Measurements from ENCODE around the gene TGFBR3L. TPM values are rescaled to one million over a fixed set of nuclear protein-coding genes. Genes with fewer than 3 reads are reported as not detected.
A peak's percentile ranks its signal among the peaks of the same experiment; 100 is the strongest.

The TGFBR3L gene
- polyA plus RNA-seq, 3 donors = not detected

- peaks cover 5 to 12% of the 10 kb centered on the region in 2 donors for H3K27me3 ChIP-seq (ENCODE audit: control insufficient read depth in 2 of 2, insufficient read depth in 2 of 2, low read length in 2 of 2)
- H3K4me2 ChIP-seq (replicated peaks; ENCODE audit: extremely low read depth, low read length, poor library complexity, severe bottlenecking) = no peak overlapping the region
- H4K20me1 ChIP-seq (ENCODE audit: insufficient read depth, low read length) = peaks cover 81% of the 10 kb centered on the region
- peaks cover 0 to 7% (median 3%) of the 10 kb centered on the region in 7 donors for H3K9me3 Mint-ChIP-seq
- no peak for DNase-seq
- WGBS (ENCODE audit: insufficient coverage) = 95% methylated on average over 47 of the region's 54 CpGs
- peaks cover 0 to 8% of the 10 kb centered on the region in 2 donors for H3K9me3 ChIP-seq (replicated peaks in 1 of 2; ENCODE audit: control insufficient read depth in 1 of 2, insufficient read depth in 1 of 2, low read length in 2 of 2)
- no peak overlapping the region for H2AFZ ChIP-seq (ENCODE audit: insufficient read depth, low read depth, low read length, poor library complexity, severe bottlenecking)
- H3K4me3 ChIP-seq (replicated peaks in 1 of 3; ENCODE audit: low read depth in 2 of 3, low read length in 3 of 3) = no peak overlapping the region
- peaks cover 14 to 20% (median 16%) of the 10 kb centered on the region in 3 donors for H3K27me3 Mint-ChIP-seq (ENCODE audit: low read depth in 3 of 3)
- H3K36me3 ChIP-seq (replicated peaks in 1 of 2; ENCODE audit: control insufficient read depth in 1 of 2, insufficient read depth in 2 of 2, low read length in 2 of 2) = peaks cover 45 to 54% of the 10 kb centered on the region in 2 donors
- no peak overlapping the region for H3K27ac Mint-ChIP-seq
- no peak overlapping the region for H3K27ac ChIP-seq (ENCODE audit: low read depth in 1 of 2, low read length in 2 of 2)
- TF ChIP-seq CTCF (IDR thresholded peaks at IDR 0.05) = no peak
- peaks cover 24% of the 10 kb centered on the region for H3K79me2 ChIP-seq (ENCODE audit: insufficient read depth, low read length)
- intact Hi-C loops (cut with micrococcal nuclease) = no loop called here
- peaks cover 32 to 60% of the 10 kb centered on the region in 2 donors for H3K36me3 Mint-ChIP-seq
- H3K4me3 Mint-ChIP-seq = no peak overlapping the region
- peaks cover 7% of the 10 kb centered on the region for H3K4me1 Mint-ChIP-seq
- peaks cover 0 to 2% of the 10 kb centered on the region in 2 donors for H3K4me1 ChIP-seq (ENCODE audit: control insufficient read depth in 1 of 2, insufficient read depth in 2 of 2, low read length in 2 of 2)
- no peak overlapping the region for H3K9ac ChIP-seq (ENCODE audit: insufficient read depth, low read length, poor library complexity, severe bottlenecking)
Observed at GRCh38 chr19:7910321-7911161, 4.1 kb upstream of the TGFBR3L start.

GRCh38 chr19:7911508-7912143 lies 3.0 kb upstream of the TGFBR3L start:
- TF ChIP-seq CTCF (IDR thresholded peaks at IDR 0.05) = no peak
- H3K9me3 Mint-ChIP-seq = peaks cover 0 to 9% (median 5%) of the 10 kb centered on the region in 7 donors
- no peak overlapping the region for H3K4me3 Mint-ChIP-seq
- Histone ChIP-seq H3K4me2 (replicated peaks; ENCODE audit: extremely low read depth, low read length, poor library complexity, severe bottlenecking) (no peak overlapping the region), H3K27me3 (ENCODE audit: control insufficient read depth in 2 of 2, insufficient read depth in 2 of 2, low read length in 2 of 2) (peaks cover 9 to 22% of the 10 kb centered on the region in 2 donors), H3K9ac (ENCODE audit: insufficient read depth, low read length, poor library complexity, severe bottlenecking) (no peak overlapping the region), H3K36me3 (replicated peaks in 1 of 2; ENCODE audit: control insufficient read depth in 1 of 2, insufficient read depth in 2 of 2, low read length in 2 of 2) (peaks cover 36 to 48% of the 10 kb centered on the region in 2 donors), H2AFZ (ENCODE audit: insufficient read depth, low read depth, low read length, poor library complexity, severe bottlenecking) (no peak overlapping the region), H3K79me2 (ENCODE audit: insufficient read depth, low read length) (peaks cover 13% of the 10 kb centered on the region), H3K9me3 (replicated peaks in 1 of 2; ENCODE audit: control insufficient read depth in 1 of 2, insufficient read depth in 1 of 2, low read length in 2 of 2) (peaks cover 0 to 11% of the 10 kb centered on the region in 2 donors), H4K20me1 (ENCODE audit: insufficient read depth, low read length) (peaks cover 70% of the 10 kb centered on the region), H3K27ac (ENCODE audit: low read depth in 1 of 2, low read length in 2 of 2) (no peak overlapping the region), H3K4me3 (replicated peaks in 1 of 3; ENCODE audit: low read depth in 2 of 3, low read length in 3 of 3) (no peak overlapping the region), H3K4me1 (ENCODE audit: control insufficient read depth in 1 of 2, insufficient read depth in 2 of 2, low read length in 2 of 2) (peaks cover 8 to 13% of the 10 kb centered on the region in 2 donors)
- H3K36me3 Mint-ChIP-seq = peaks cover 29 to 49% of the 10 kb centered on the region in 2 donors
- DNase-seq = no peak
- H3K4me1 Mint-ChIP-seq = peaks cover 10% of the 10 kb centered on the region
- intact Hi-C loops (cut with micrococcal nuclease) = no loop called here
- 94% methylated on average over 17 of the region's 18 CpGs for WGBS (ENCODE audit: insufficient coverage)
- H3K27me3 Mint-ChIP-seq (ENCODE audit: low read depth in 3 of 3) = peaks cover 20 to 30% (median 25%) of the 10 kb centered on the region in 3 donors
- H3K27ac Mint-ChIP-seq = peak overlapping the region in 1 of 7 donors; percentile 77
